GM18909 (cell line): Measurements from ENCODE around the gene HINFP.
"Not testable (repeated sequence)": the region's sequence is repeated elsewhere in the genome, so short reads cannot be mapped to it uniquely, and the experiment has no call there.

Source experiments
- ATAC-seq: cut with Tn5 transposase; IDR thresholded peaks from one replicate; pipeline ENCODE4 v1.9.1; 2021; ENCODE audit warnings: mild to moderate bottlenecking; ENCODE audit not compliant: unreplicated experiment, poor library complexity

The HINFP gene

GRCh38 chr11:119180729-119181676, 59.6 kb downstream of the HINFP start:
- ATAC-seq: no peak

DNA sequence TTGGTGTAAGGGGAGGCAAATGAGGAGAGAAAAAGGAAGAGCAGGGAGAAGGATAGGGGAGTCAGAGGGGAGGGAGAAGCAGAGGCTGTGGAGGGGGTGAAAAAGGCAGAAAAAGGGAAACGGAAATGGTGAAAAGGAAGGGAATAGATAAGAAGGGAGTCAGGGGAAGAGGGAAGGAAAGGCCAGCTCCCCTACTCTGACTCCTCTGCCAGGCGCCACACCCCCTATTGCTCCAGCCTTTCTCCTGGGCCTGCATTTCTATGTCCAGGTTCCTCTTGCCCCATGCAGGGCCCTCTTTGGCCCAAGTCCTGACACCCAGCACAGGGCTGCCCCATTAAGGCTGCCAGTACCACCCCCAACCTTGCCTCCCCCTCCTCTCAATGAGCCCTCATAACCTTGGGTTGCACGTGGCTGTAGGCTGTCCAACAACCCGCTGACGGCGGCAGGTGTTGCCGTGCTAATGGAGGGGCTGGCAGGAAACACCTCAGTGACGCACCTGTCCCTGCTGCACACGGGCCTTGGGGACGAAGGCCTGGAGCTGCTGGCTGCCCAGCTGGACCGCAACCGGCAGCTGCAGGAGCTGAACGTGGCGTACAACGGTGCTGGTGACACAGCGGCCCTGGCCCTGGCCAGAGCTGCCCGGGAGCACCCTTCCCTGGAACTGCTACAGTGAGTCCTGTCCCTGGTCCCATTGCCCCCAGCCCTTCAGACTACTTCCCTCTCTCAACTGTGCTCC, 60.5 kb downstream of the HINFP start:
- ATAC-seq: no peak

DNA sequence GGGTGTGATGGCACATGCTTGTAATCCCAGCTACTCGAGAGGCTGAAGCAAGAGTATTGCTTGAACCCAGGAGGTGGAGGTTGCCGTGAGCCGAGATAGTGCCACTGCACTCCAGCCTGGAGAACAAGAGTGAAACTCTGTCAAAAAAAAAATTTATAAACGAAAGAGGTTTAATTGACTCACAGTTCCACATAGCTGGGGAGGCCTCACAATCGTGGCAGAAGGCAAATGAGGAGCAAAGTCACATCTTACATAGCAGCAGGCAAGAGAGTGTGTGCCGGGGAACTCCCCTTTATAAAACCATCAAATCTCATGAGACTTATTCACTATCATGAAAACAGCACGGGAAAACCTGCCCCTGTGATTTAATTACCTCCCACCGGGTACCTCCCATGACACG, 63.0 kb downstream of the HINFP start:
- not testable (repeated sequence) for ATAC-seq
